ENCODE data around the gene CD4. TPM values are rescaled to one million over a fixed set of nuclear protein-coding genes. Genes with fewer than 3 reads are reported as not detected.

Gene CD4
- total RNA-seq, 2 donors from 2014 or later = 11.6 to 24.2 TPM

DNA sequence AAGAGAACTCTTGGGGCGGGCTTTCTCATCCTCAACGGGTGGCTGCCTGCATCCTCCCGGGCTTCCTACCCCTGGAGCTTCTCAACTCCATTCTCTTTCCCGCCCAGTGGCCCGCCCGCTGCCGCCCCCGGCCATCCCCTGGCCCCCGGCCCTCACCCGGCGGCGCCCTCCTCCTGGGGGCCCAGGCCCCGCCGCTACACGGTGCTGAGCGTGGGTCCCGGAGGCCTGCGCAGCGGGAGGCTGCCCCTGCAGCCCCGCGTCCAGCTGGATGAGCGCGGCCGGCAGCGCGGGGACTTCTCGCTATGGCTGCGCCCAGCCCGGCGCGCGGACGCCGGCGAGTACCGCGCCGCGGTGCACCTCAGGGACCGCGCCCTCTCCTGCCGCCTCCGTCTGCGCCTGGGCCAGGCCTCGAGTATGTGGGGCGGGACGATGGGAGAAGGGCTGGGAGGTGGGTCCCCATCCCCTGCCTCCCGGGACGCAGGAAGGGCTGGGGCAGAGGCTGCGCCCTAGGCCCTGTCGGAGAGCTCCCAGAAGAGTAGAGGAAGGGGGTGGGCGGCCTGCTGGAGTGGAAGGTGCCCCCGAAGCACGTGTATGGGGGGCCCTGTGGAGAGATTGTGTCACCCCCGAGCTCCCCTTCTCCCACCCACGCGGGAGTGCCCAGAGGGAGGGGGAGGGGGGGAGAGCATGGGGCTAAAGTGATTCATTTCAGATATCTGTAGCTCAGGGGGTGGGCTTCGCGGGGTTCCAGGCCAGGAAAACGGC is 15.6 kb upstream of the CD4 start:
- intact Hi-C loops (cut with DNase I) = no loop called here
- DNase-seq (no peak), ATAC-seq (no peak)

- intact Hi-C loops (cut with DNase I) = loop anchor here (5.0 kb wide), 3 partner anchors 37 to 157 kb away; no protein-coding TSS in a partner anchor
- ATAC-seq (no peak), DNase-seq (no peak)
Observed at GRCh38 chr12:6774499-6775062, 14.7 kb upstream of the CD4 start.

GRCh38 chr12:6775185-6776174 is 13.8 kb upstream of the CD4 start:
- no peak for ATAC-seq
- DNase-seq = no peak
- intact Hi-C loops (cut with DNase I) = loop anchor here (5.0 kb wide), 3 partner anchors 38 to 158 kb away; no protein-coding TSS in a partner anchor

DNA sequence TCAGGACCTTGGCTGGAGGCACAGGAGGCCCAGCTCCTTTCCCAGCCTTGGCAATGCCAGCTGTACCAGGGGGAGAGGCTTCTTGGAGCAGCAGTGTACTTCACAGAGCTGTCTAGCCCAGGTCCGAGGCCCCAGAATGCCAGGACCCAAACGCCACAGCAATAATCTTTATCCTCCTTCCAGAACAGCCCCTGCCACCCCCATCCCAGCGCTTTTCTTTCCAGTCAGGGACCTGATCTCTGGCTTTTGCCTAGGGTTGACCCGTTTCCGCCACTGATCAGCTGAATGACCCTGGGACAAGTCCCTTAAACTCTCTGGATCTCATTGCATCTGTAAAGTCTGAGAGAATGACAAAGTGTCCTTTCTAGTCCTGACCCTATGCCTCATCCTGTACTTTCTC is 11.9 kb upstream of the CD4 start:
- intact Hi-C loops (cut with DNase I) = loop anchor here (5.0 kb wide), 3 partner anchors 40 to 160 kb away; no protein-coding TSS in a partner anchor
- ATAC-seq (no peak), DNase-seq (no peak)

DNA sequence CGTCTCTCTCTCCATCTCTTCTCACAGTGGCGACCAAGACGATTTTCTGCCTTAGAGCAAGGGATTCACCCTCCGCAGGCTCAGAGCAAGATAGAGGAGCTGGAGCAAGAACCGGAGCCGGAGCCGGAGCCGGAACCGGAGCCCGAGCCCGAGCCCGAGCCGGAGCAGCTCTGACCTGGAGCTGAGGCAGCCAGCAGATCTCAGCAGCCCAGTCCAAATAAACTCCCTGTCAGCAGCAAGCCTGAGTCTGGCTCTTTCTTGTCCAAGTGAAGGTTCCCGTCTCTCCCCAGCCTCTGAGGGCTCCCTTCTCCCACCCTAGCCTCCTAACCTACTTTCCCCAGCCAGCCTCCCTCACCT is 11.1 kb upstream of the CD4 start:
- no peak for DNase-seq
- intact Hi-C loops (cut with DNase I) = loop anchor here (5.0 kb wide), 3 partner anchors 41 to 161 kb away; no protein-coding TSS in a partner anchor
- ATAC-seq = peak; percentile 48 to 63

GRCh38 chr12:6778574-6779550 is 10.5 kb upstream of the CD4 start:
- intact Hi-C loops (cut with DNase I) = loop anchor here (1.0 to 5.0 kb wide), 4 partner anchors 26 to 162 kb away; partner anchors contain the start of gene MLF2 (in 1 of the 2)
- DNase-seq (peak; percentile 95), ATAC-seq (peak; percentile 95 to 96)

DNA sequence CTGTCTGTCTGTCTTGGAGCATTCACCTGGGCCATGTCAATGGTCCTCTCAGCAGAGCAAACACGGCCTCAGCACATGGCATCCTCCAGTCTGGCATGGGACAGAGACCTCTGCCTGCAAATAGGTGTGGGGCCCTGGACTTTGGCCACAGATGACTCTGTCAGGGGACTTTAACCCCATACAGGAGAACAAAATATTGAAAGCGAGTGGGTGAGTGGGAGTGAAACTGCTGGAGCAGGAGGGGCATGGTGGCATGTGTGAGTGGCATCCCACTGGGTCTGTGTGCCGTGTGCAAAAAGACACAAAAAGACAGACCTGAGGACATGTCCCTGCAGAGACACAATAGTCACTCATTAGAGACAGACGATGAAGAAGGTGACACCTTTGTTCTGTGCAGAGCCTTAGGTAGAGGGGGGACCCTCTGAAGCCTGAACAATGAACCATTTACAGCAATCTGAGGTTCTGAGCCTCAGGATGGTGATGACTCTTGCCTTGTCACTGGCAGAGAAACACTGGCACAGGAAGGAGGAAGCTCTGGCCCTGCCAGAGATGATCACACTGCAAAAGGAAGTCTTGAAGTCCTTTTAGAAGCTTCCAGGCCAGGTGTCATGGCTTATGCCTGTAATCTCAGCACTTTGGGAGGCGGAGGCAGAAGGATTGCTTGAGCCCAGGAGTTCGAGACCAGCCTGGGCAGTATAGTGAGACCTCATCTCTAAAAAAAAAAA is 9.5 kb upstream of the CD4 start:
- ATAC-seq (no peak), DNase-seq (no peak)
- intact Hi-C loops (cut with DNase I) = loop anchor here (1.0 to 5.0 kb wide), 4 partner anchors 27 to 163 kb away; partner anchors contain the start of gene MLF2 (in 1 of the 2)

GRCh38 chr12:6780573-6780972 is 8.8 kb upstream of the CD4 start:
- no peak for DNase-seq
- intact Hi-C loops (cut with DNase I) = no loop called here
- no peak for ATAC-seq

- intact Hi-C loops (cut with DNase I) = no loop called here
- ATAC-seq (no peak), DNase-seq (no peak)
Observed at GRCh38 chr12:6782119-6782518, 7.2 kb upstream of the CD4 start.

GRCh38 chr12:6782850-6783566 is 6.3 kb upstream of the CD4 start:
- intact Hi-C loops (cut with DNase I) = no loop called here
- ATAC-seq (no peak), DNase-seq (no peak)

- intact Hi-C loops (cut with DNase I) = no loop called here
- no peak for DNase-seq
- no peak for ATAC-seq
Observed at GRCh38 chr12:6783828-6784227, 5.5 kb upstream of the CD4 start.

GRCh38 chr12:6784296-6784695 is 5.0 kb upstream of the CD4 start:
- ATAC-seq (no peak), DNase-seq (no peak)
- intact Hi-C loops (cut with DNase I) = no loop called here

- intact Hi-C loops (cut with DNase I) = no loop called here
- ATAC-seq (no peak), DNase-seq (no peak)
Observed at GRCh38 chr12:6784761-6785160, 4.6 kb upstream of the CD4 start.

DNA sequence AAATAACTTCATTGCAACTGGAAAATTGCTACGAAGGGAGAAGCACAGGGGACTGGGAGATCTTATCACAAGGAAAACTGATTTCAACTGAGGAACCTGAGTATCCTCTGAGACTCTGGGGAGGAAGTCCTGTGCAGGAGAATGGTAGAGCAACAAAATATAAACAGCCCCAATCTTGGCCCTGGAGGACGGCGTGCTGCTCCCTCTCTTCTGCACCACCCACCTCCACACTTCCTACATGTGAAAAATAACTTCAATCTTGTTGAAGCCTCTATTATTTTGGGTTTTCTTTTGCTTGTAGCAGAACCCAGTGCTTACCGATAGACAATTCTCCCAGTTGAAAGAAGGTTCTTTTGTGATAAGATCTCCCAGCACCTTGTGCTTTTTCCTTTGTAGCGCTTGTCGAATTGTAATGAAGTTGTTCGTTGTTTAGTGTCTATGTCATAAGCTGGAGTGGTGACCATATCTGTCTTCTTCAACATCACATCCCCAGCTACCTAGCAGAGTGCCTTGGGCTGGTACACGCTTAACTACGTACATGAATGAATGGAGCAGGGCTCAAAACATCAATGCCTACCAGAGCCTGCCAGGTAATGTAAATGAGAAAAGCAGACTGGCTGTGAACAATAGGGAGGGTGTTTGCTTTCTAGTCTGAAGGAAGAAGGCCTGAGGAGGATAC is 2.8 kb upstream of the CD4 start:
- intact Hi-C loops (cut with DNase I) = no loop called here
- DNase-seq (no peak), ATAC-seq (no peak)

DNA sequence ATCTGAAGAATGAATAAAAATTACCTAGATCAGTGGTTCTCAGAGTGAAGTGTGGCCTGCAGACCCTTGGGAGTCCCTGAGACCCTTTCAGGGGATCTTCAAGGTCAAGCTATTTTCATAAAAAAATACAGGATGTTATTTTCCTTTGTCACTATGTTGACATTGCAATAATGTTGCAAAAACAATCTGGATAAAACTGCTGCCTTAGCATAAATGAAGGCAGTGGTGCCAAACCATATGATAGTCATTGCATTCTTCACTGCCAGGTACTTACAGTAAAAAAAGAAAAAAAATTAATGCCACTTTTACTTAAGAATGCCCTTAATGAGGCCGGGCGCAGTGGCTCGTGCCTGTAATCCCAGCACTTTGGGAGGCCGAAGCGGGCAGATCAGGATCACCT is 2.0 kb upstream of the CD4 start:
- intact Hi-C loops (cut with DNase I) = no loop called here
- DNase-seq (no peak), ATAC-seq (no peak)

- ATAC-seq (no peak), DNase-seq (no peak)
- intact Hi-C loops (cut with DNase I) = no loop called here
Observed at GRCh38 chr12:6790496-6791150, 1.3 kb downstream of the CD4 start.
